Panc1 (cell line): Measurements from ENCODE around the gene UBAP2L.
A peak's percentile ranks its signal among the peaks of the same experiment; 100 is the strongest.

ENCODE experiments used
- CTCF ChIP-seq: fragments of 450-650 bp; IDR thresholded peaks from 2 replicates; pipeline ENCODE4 v1.5.1; 2017; ENCODE audit warnings: mild to moderate bottlenecking
- POLR2AphosphoS5 ChIP-seq: IDR thresholded peaks from 2 replicates; pipeline ENCODE4 v1.6.1; 2012; ENCODE audit warnings: mild to moderate bottlenecking, low read depth, low read length, moderate library complexity
- REST ChIP-seq, 2 experiments: IDR thresholded peaks; 2 replicates each; pipeline ENCODE4 v1.6.1; 2011 to 2012; ENCODE audit warnings: low read depth in 2 of 2, control low read depth in 1 of 2, low read length in 1 of 2, mild to moderate bottlenecking in 1 of 2, moderate library complexity in 1 of 2; ENCODE audit not compliant: insufficient read depth in 1 of 2
- SIN3A ChIP-seq: IDR thresholded peaks from 2 replicates; pipeline ENCODE4 v1.6.1; 2012; ENCODE audit warnings: low read depth, mild to moderate bottlenecking, low read length, moderate library complexity, borderline replicate concordance; ENCODE audit not compliant: insufficient read depth

GRCh38 chr1:154220970-154221277 lies 169 bp downstream of the UBAP2L start:
- no peak for TF ChIP-seq CTCF
- no peak for TF ChIP-seq REST (IDR thresholded peaks at IDR 0.05; ENCODE audit: insufficient read depth in 1 of 2, low read depth in 2 of 2, low read length in 1 of 2)
- no peak for TF ChIP-seq POLR2AphosphoS5
- 0 out of 2 replicates have a peak, but pooled peaks have one; percentile 63 for TF ChIP-seq SIN3A
